H9 (cell line): ENCODE results near the gene COL23A1. TPM values are rescaled to one million over a fixed set of nuclear protein-coding genes. Genes with fewer than 3 reads are reported as not detected.
A peak's percentile ranks its signal among the peaks of the same experiment; 100 is the strongest.

ENCODE experiments used
- DNase-seq: peaks from one replicate; pipeline ENCODE4 v3.0.0-alpha.2; 2017
- H2AFZ ChIP-seq: one replicate; pipeline ENCODE4 v1.6.1; 2013; ENCODE audit warnings: mild to moderate bottlenecking, low read length, control low read depth, moderate library complexity
- H2AK5ac ChIP-seq: 2 replicates; pipeline ENCODE4 v1.6.1; 2013; ENCODE audit warnings: low read length, control low read depth, mixed read lengths; ENCODE audit not compliant: insufficient read length
- H2BK120ac ChIP-seq: one replicate; pipeline ENCODE4 v1.6.1; 2013; ENCODE audit warnings: low read depth, mild to moderate bottlenecking, low read length, control low read depth, inconsistent platforms; ENCODE audit not compliant: poor library complexity, severe bottlenecking
- H2BK12ac ChIP-seq: 2 replicates; pipeline ENCODE4 v1.6.1; 2013; ENCODE audit warnings: low read length, control low read depth, mixed read lengths, low read depth; ENCODE audit not compliant: insufficient read length
- H2BK15ac ChIP-seq: 2 replicates; pipeline ENCODE4 v1.6.1; 2013; ENCODE audit warnings: low read depth, low read length, control low read depth
- H2BK20ac ChIP-seq: one replicate; pipeline ENCODE4 v1.6.1; 2013; ENCODE audit warnings: low read depth, mild to moderate bottlenecking, low read length, control low read depth, inconsistent platforms; ENCODE audit not compliant: poor library complexity, severe bottlenecking
- H2BK5ac ChIP-seq: 2 replicates; pipeline ENCODE4 v1.6.1; 2013; ENCODE audit warnings: low read length, control low read depth, mixed read lengths; ENCODE audit not compliant: insufficient read length
- H3K14ac ChIP-seq: 2 replicates; pipeline ENCODE4 v1.6.1; 2013; ENCODE audit warnings: low read length, control low read depth; ENCODE audit not compliant: insufficient read depth
- H3K18ac ChIP-seq: 2 replicates; pipeline ENCODE4 v1.6.1; 2013; ENCODE audit warnings: low read depth, mild to moderate bottlenecking, mixed read lengths, low read length, control low read depth; ENCODE audit not compliant: insufficient read length
- H3K23ac ChIP-seq: 2 replicates; pipeline ENCODE4 v1.6.1; 2013; ENCODE audit warnings: low read length, control low read depth, mixed read lengths, low read depth; ENCODE audit not compliant: insufficient read length
- H3K23me2 ChIP-seq: 2 replicates; pipeline ENCODE4 v1.6.1; 2013; ENCODE audit warnings: low read depth, mild to moderate bottlenecking, mixed read lengths, low read length, control low read depth; ENCODE audit not compliant: insufficient read length, poor library complexity, severe bottlenecking
- H3K27ac ChIP-seq: 2 replicates; pipeline ENCODE4 v1.5.1; 2013; ENCODE audit warnings: low read length, control low read depth, mixed read lengths, low read depth; ENCODE audit not compliant: insufficient read length
- H3K27me3 ChIP-seq: 2 replicates; pipeline ENCODE4 v1.6.1; 2013; ENCODE audit warnings: low read length, control low read depth, inconsistent platforms; ENCODE audit not compliant: insufficient read depth
- H3K4ac ChIP-seq: 2 replicates; pipeline ENCODE4 v1.6.1; 2013; ENCODE audit warnings: low read depth, mild to moderate bottlenecking, control low read depth, inconsistent platforms, low read length, moderate library complexity
- H3K4me1 ChIP-seq: 2 replicates; pipeline ENCODE4 v1.6.1; 2013; ENCODE audit warnings: low read length, control low read depth, inconsistent platforms; ENCODE audit not compliant: insufficient read depth
- H3K4me2 ChIP-seq: 2 replicates; pipeline ENCODE4 v1.6.1; 2013; ENCODE audit warnings: low read length, control low read depth, mixed read lengths; ENCODE audit not compliant: insufficient read length, insufficient read depth
- H3K56ac ChIP-seq: 2 replicates; pipeline ENCODE4 v1.6.1; 2013; ENCODE audit warnings: low read depth, mild to moderate bottlenecking, mixed read lengths, low read length, control low read depth; ENCODE audit not compliant: insufficient read length
- H3K79me1 ChIP-seq: 2 replicates; pipeline ENCODE4 v1.6.1; 2013; ENCODE audit warnings: low read depth, mild to moderate bottlenecking, moderate library complexity, low read length, control low read depth, inconsistent platforms; ENCODE audit not compliant: insufficient read depth, poor library complexity, severe bottlenecking
- H3K79me2 ChIP-seq: 2 replicates; pipeline ENCODE4 v1.6.1; 2013; ENCODE audit warnings: low read length, control low read depth, inconsistent platforms; ENCODE audit not compliant: insufficient read depth
- H3K9ac ChIP-seq: 2 replicates; pipeline ENCODE4 v1.6.1; 2013; ENCODE audit warnings: low read length, control low read depth, mixed read lengths; ENCODE audit not compliant: insufficient read length; ENCODE audit errors: extremely low read depth
- H3K9me3 ChIP-seq: one replicate; pipeline ENCODE4 v1.6.1; 2013; ENCODE audit warnings: low read depth, low read length, inconsistent platforms; ENCODE audit not compliant: control insufficient read depth
- H3T11ph ChIP-seq: one replicate; pipeline ENCODE4 v1.6.1; 2013; ENCODE audit warnings: mild to moderate bottlenecking, low read length, control low read depth, inconsistent platforms
- H4K20me1 ChIP-seq: one replicate; pipeline ENCODE4 v1.6.1; 2013; ENCODE audit not compliant: control insufficient read depth, insufficient read length, insufficient read depth
- H4K5ac ChIP-seq: 2 replicates; pipeline ENCODE4 v1.6.1; 2013; ENCODE audit warnings: low read depth, mild to moderate bottlenecking, mixed read lengths, low read length, control low read depth; ENCODE audit not compliant: insufficient read length
- H4K8ac ChIP-seq: replicated peaks from 2 replicates; pipeline ENCODE4 v1.6.1; 2013; ENCODE audit warnings: low read length, control low read depth, mixed read lengths, low read depth; ENCODE audit not compliant: insufficient read length
- H4K91ac ChIP-seq: 2 replicates; pipeline ENCODE4 v1.6.1; 2013; ENCODE audit warnings: low read depth, mild to moderate bottlenecking, moderate library complexity, mixed read lengths, low read length, control low read depth; ENCODE audit not compliant: insufficient read length
- H3K27ac Mint-ChIP-seq, 3 experiments: 2 replicates in 2 of 3; 3 replicates in 1 of 3; pipeline ENCODE4 v1.8.0; 2020 to 2021; ENCODE audit warnings: mixed read lengths in 3 of 3, mild to moderate bottlenecking in 1 of 3, moderate library complexity in 1 of 3
- H3K27me3 Mint-ChIP-seq: 2 replicates; pipeline ENCODE4 v1.8.0; 2021; ENCODE audit warnings: low read depth, mild to moderate bottlenecking, moderate library complexity, mixed read lengths
- H3K36me3 Mint-ChIP-seq, 3 experiments: 2 replicates in 2 of 3; 3 replicates in 1 of 3; pipeline ENCODE4 v1.8.0; 2020 to 2021; ENCODE audit warnings: low read depth in 3 of 3, mixed read lengths in 3 of 3; ENCODE audit not compliant: insufficient read depth in 1 of 3
- H3K4me1 Mint-ChIP-seq, 2 experiments: 2 replicates each; pipeline ENCODE4 v1.8.0; 2020; ENCODE audit warnings: mixed read lengths in 2 of 2
- H3K4me3 Mint-ChIP-seq, 2 experiments: 2 replicates in 1 of 2; 3 replicates in 1 of 2; pipeline ENCODE4 v1.8.0; 2020 to 2021; ENCODE audit warnings: mild to moderate bottlenecking in 2 of 2, mixed read lengths in 2 of 2, moderate library complexity in 1 of 2
- H3K9me3 Mint-ChIP-seq, 2 experiments: 2 replicates in 1 of 2; 3 replicates in 1 of 2; pipeline ENCODE4 v1.8.0; 2020; ENCODE audit warnings: mild to moderate bottlenecking in 2 of 2, mixed read lengths in 2 of 2, moderate library complexity in 1 of 2
- WGBS: extraction: QIAGEN DNeasy Blood & Tissue Kit; methylation state at CpG from one replicate; pipeline ENCODE4 v1.1.7; 2013; ENCODE audit warnings: missing lambda C conversion rate, low lambda C conversion rate, mixed read lengths; ENCODE audit not compliant: insufficient read length; ENCODE audit errors: extremely low coverage; 5-methylcytosine and 5-hydroxymethylcytosine counted together
- total RNA-seq: library from RNA; stranded (reverse); gene quantifications from 2 replicates; pipeline ENCODE4 v1.2.1, GENCODE V29; 2021
- TF ChIP-seq, protein P1 (sequence below): fragments of 200-600 bp; sonication (generic); conservative IDR thresholded peaks from 3 replicates; pipeline ENCODE4 v1.8.0; 2021; ENCODE audit warnings: antibody characterized with exemption, mild to moderate bottlenecking

The COL23A1 gene
- total RNA-seq, 1 experiment from 2014 or later, result 2.6 TPM

GRCh38 chr5:178377583-178378270, 212.5 kb downstream of the COL23A1 start:
- no peak overlapping the region for H2BK5ac ChIP-seq
- no peak overlapping the region for H2BK120ac ChIP-seq
- H3K14ac ChIP-seq, result no peak overlapping the region
- H3K4me1 Mint-ChIP-seq, result peaks cover 6 to 8% of the 10 kb centered on the region in 2 experiments; a peak in 3 of 4 replicates
- H3K9me3 Mint-ChIP-seq, result no peaks in the 10 kb centered on the region
- H4K20me1 ChIP-seq, result no peaks in the 10 kb centered on the region
- H2AFZ ChIP-seq, result no peak overlapping the region
- no peak overlapping the region for H4K91ac ChIP-seq
- no peak overlapping the region for H3K56ac ChIP-seq
- H3K79me2 ChIP-seq, result no peaks in the 10 kb centered on the region
- H3K27me3 Mint-ChIP-seq, result peaks cover 3% of the 10 kb centered on the region; the same call in 1 of the 2 replicates
- DNase-seq, result no peak
- no peak overlapping the region for H3K9ac ChIP-seq
- no peak overlapping the region for H2AK5ac ChIP-seq
- no peak overlapping the region for H3K23ac ChIP-seq
- no peak overlapping the region for H2BK15ac ChIP-seq
- no peak overlapping the region for H3K4ac ChIP-seq
- no peaks in the 10 kb centered on the region for H3K4me1 ChIP-seq
- no peak overlapping the region for H3K4me3 Mint-ChIP-seq
- no peak overlapping the region for H4K5ac ChIP-seq
- H3K9me3 ChIP-seq, result no peaks in the 10 kb centered on the region
- H3K18ac ChIP-seq, result no peak overlapping the region
- WGBS, result no CpG with 5 or more reads among the region's 21 CpGs
- H4K8ac ChIP-seq, result no peak overlapping the region
- no peaks in the 10 kb centered on the region for H3K27me3 ChIP-seq
- no peaks in the 10 kb centered on the region for H3K23me2 ChIP-seq
- TF ChIP-seq, protein P1, sequence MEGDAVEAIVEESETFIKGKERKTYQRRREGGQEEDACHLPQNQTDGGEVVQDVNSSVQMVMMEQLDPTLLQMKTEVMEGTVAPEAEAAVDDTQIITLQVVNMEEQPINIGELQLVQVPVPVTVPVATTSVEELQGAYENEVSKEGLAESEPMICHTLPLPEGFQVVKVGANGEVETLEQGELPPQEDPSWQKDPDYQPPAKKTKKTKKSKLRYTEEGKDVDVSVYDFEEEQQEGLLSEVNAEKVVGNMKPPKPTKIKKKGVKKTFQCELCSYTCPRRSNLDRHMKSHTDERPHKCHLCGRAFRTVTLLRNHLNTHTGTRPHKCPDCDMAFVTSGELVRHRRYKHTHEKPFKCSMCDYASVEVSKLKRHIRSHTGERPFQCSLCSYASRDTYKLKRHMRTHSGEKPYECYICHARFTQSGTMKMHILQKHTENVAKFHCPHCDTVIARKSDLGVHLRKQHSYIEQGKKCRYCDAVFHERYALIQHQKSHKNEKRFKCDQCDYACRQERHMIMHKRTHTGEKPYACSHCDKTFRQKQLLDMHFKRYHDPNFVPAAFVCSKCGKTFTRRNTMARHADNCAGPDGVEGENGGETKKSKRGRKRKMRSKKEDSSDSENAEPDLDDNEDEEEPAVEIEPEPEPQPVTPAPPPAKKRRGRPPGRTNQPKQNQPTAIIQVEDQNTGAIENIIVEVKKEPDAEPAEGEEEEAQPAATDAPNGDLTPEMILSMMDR, result no peak
- H2BK12ac ChIP-seq, result no peak overlapping the region
- no peaks in the 10 kb centered on the region; a peak in 1 of 7 replicates for H3K36me3 Mint-ChIP-seq
- no peaks in the 10 kb centered on the region for H3K79me1 ChIP-seq
- H3K4me2 ChIP-seq, result no peak overlapping the region
- no peak overlapping the region for H3T11ph ChIP-seq
- no peak overlapping the region for H3K27ac ChIP-seq
- H2BK20ac ChIP-seq, result no peak overlapping the region
- H3K27ac Mint-ChIP-seq, result peak overlapping the region in 1 of 3 experiments; percentile 64; a peak in 2 of 7 replicates
